ENCODE data around the gene TBC1D23.
"Not testable (repeated sequence)": the region's sequence is repeated elsewhere in the genome, so short reads cannot be mapped to it uniquely, and the experiment has no call there.

Gene TBC1D23

GRCh38 chr3:100333970-100334487, 73.2 kb downstream of the TBC1D23 start:
- no peak for DNase-seq (ENCODE audit: low spot score)
- in situ Hi-C loops (cut with MboI; ENCODE audit: low pct_unique_long_range_greater_than_20kb, low sequenced_read_pairs, unreplicated experiment), result no loop called here
- TF ChIP-seq CTCF (IDR thresholded peaks at IDR 0.05; ENCODE audit: extremely low read depth, insufficient read depth, missing control alignments), result no peak

- peak; percentile 95 for DNase-seq (ENCODE audit: low spot score)
- in situ Hi-C loops (cut with MboI; ENCODE audit: low pct_unique_long_range_greater_than_20kb, low sequenced_read_pairs, unreplicated experiment), result no loop called here
- TF ChIP-seq CTCF (IDR thresholded peaks at IDR 0.05; ENCODE audit: extremely low read depth, insufficient read depth, missing control alignments), result peak; percentile 4
Measured at GRCh38 chr3:100334488-100335351, 73.9 kb downstream of the TBC1D23 start, which contains the start of gene NIT2. NIT2 (plus strand) TSS chr3:100334757; CDS start chr3:100334792, 35 bp downstream.

- peak; percentile 76 for DNase-seq (ENCODE audit: low spot score)
- in situ Hi-C loops (cut with MboI; ENCODE audit: low pct_unique_long_range_greater_than_20kb, low sequenced_read_pairs, unreplicated experiment), result no loop called here
- no peak for TF ChIP-seq CTCF (IDR thresholded peaks at IDR 0.05; ENCODE audit: extremely low read depth, insufficient read depth, missing control alignments)
Measured at GRCh38 chr3:100335434-100335833, 74.6 kb downstream of the TBC1D23 start.

- in situ Hi-C loops (cut with MboI; ENCODE audit: low pct_unique_long_range_greater_than_20kb, low sequenced_read_pairs, unreplicated experiment); DNase-seq (ENCODE audit: low spot score): not testable (repeated sequence)
Measured at GRCh38 chr3:100336229-100336628, 75.4 kb downstream of the TBC1D23 start.

- in situ Hi-C loops (cut with MboI; ENCODE audit: low pct_unique_long_range_greater_than_20kb, low sequenced_read_pairs, unreplicated experiment), result no loop called here
- no peak for DNase-seq (ENCODE audit: low spot score)
- TF ChIP-seq CTCF (IDR thresholded peaks at IDR 0.05; ENCODE audit: extremely low read depth, insufficient read depth, missing control alignments), result no peak
Measured at GRCh38 chr3:100338911-100339310, 78.1 kb downstream of the TBC1D23 start.

- in situ Hi-C loops (cut with MboI; ENCODE audit: low pct_unique_long_range_greater_than_20kb, low sequenced_read_pairs, unreplicated experiment), result no loop called here
- no peak for TF ChIP-seq CTCF (IDR thresholded peaks at IDR 0.05; ENCODE audit: extremely low read depth, insufficient read depth, missing control alignments)
- no peak for DNase-seq (ENCODE audit: low spot score)
Measured at GRCh38 chr3:100339786-100340185, 79.0 kb downstream of the TBC1D23 start.

GRCh38 chr3:100340527-100340926, 79.7 kb downstream of the TBC1D23 start:
- no peak for DNase-seq (ENCODE audit: low spot score)
- TF ChIP-seq CTCF (IDR thresholded peaks at IDR 0.05; ENCODE audit: extremely low read depth, insufficient read depth, missing control alignments), result no peak
- in situ Hi-C loops (cut with MboI; ENCODE audit: low pct_unique_long_range_greater_than_20kb, low sequenced_read_pairs, unreplicated experiment), result no loop called here
